Endometrial microvascular endothelial cells (primary cell): ENCODE results near the gene AZGP1. TPM values are rescaled to one million over a fixed set of nuclear protein-coding genes. Genes with fewer than 3 reads are reported as not detected.
"Not testable (repeated sequence)": the region's sequence is repeated elsewhere in the genome, so short reads cannot be mapped to it uniquely, and the experiment has no call there.

Source experiments
- in situ Hi-C: cut with HindIII; loops from 2 replicates; pipeline ENCODE4 v1.10.0; 2017; ENCODE audit warnings: low sequenced_read_pairs, low pct_unique_long_range_greater_than_20kb; ENCODE audit errors: inconsistent ontology term
- total RNA-seq: library from RNA; depleted of rRNA; stranded (reverse); fragments of >200 nt; gene quantifications from one replicate; pipeline ENCODE4 v1.2.3, GENCODE V29; 2015; ENCODE audit errors: inconsistent ontology term

The AZGP1 gene
- total RNA-seq, 1 donor from 2014 or later = not detected

DNA sequence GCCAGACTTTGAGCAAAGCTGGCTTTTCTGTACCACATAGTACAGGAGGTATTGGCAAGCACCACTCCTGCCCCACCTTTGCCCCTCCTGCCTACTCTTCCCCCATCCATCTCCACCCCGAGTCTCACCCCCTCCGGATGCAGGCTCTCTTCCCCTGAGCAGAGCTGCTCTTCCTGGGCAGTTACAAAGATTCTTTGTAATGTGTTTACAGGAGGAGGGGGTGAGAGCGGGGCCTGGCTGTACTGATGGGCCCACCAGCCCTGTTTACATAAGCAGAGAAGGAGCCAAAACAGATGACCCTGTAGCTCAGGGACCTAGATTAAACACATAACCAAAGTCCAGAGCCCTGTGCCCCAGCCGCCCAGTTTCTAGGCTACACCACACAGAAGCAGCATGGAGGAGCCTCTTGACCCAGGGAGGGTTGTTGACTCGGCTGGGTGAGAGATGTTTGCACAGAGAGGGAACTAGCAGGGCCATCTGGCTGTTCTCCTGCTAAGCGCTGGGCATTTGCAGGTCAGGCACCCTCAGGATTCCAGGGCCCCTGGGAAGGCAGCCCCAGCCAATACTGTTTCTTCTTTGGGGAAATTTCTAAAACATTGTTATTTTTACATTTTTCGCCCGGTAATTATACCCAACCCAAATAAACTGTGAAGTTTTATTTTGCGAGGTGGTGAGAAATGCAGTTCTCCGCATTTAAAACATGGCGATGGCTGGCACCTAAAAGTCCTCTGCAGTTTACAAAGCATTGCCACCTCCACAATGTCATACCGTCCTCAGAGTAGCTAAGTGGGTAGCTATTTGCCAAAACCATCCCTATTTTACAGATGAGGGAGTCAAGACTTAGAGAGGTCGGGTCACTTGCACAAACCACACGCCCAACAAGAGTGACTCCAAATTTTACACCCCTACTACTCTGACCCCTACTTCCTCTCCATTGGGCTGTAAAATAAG lies 28.2 kb upstream of the AZGP1 start:
- in situ Hi-C loops = no loop called here

DNA sequence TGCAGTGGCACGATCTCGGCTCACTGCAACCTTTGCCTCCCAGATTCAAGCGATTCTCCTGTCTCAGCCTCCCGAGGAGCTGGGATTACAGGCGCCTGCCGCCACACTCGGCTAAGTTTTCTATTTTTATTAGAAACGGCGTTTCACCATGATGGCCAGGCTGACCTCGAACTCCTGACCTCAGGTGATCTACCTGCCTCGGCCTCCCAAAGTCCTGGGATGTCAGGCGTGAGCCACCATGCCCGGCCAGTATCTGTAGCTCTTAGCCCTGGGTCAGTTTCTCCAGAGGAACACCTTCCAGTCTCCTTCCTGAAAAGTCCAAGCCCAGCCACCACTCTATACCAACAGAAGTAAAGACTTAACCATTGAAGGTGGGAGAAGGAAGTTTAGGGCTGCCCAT lies 24.4 kb upstream of the AZGP1 start:
- in situ Hi-C loops = no loop called here

- in situ Hi-C loops = no loop called here
Measured at GRCh38 chr7:99997545-99998137, 21.8 kb upstream of the AZGP1 start.

DNA sequence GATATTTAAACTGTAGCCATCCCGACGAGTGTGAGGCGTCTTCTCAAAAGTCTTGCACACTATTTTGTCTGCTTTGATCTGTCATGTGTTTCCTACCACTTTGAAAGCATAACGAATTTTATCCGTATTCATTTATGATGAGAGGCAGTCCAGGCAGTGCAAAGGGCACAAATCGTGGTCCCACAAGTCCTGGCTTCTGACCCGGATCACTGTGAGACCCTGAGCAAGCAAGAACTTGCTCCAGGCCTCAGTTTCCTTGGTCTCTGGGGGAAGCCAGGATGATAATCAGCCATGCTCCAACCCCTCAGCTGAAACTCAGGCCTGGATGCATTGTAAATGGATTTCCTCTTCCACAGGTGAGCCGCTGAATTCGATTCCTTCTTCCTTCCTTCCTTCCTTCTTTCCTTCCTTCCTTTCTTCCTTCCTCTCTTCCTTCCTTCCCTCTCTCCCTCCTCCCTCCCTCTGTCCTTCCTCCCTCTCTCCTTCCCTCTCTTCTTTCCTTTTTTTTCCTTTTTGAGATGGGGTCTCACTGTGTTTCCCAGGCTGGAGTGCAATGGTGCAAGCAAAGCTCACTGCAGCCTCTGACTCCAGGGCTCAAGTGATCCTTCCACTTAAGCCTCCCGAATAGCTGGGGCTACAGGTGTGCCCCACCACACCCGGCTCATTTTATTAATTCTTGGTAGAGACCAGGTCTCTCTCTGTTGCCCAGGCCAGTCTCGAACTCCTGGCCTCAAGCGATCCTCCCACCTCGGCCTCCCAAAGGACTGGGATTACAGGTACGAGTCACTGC lies 21.1 kb upstream of the AZGP1 start:
- in situ Hi-C loops = no loop called here

GRCh38 chr7:99994819-99995218 lies 19.0 kb upstream of the AZGP1 start:
- in situ Hi-C loops = no loop called here

GRCh38 chr7:99992330-99993038 lies 16.7 kb upstream of the AZGP1 start:
- in situ Hi-C loops = no loop called here

GRCh38 chr7:99991543-99991942 lies 15.7 kb upstream of the AZGP1 start:
- in situ Hi-C loops = not testable (repeated sequence)

DNA sequence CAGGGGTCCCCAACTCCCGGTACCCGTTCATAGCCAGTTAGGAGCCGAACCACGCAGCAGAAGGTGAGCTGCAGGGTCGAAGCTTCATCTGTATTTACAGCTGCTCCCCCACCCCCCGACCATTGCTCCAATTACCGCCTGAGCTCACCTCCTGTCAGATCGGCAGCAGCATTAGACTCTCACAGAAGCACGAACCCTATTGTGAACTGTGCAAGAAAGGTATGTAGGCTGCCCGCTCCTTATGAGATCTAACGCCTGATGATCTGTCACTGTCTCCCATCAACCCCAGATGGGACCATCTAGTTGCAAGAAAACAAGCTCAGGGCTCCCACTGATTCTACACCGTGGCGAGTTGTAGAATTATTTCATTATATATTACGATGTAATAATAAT lies 14.6 kb upstream of the AZGP1 start:
- in situ Hi-C loops = no loop called here

DNA sequence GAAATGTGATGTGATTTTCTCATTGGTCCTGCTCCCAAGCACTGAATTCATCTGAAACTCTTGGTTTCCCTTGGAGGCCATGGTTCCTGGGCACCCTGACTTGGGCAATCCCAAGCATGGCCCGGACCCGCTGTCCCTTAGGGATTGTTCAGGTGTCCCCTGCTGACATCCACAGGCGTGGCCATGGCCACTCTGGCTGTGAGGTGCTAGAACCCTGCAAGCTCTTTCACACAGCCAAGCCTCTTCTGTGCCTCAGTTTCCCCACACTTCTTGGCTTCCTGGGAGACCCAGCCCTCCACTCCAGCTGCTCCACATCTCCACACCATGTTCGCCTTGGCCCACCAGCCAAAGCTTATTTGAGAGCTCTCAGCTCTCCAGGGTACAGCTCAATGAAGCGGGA lies 12.0 kb upstream of the AZGP1 start:
- in situ Hi-C loops = no loop called here

- in situ Hi-C loops = not testable (repeated sequence)
Measured at GRCh38 chr7:99987306-99987705, 11.5 kb upstream of the AZGP1 start.

DNA sequence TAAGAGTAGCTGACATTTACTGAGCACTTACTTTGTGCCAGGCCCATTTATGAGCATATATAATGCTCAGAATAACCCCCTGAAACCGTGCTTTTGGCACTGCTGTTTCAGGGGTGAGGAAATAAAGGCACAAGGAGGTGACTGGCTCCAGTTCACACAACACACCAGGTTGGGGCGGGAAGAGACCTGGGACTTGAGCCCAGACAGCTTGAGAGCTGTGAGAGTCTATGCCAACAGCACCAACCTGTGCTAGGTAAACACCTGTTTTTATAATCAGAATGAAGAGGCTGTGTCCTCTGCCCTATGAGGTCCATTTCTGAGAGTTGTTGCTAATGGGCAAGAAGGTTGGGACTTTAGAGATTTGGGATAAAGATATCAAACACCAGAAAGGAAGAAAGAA lies 8.8 kb upstream of the AZGP1 start:
- in situ Hi-C loops = no loop called here

DNA sequence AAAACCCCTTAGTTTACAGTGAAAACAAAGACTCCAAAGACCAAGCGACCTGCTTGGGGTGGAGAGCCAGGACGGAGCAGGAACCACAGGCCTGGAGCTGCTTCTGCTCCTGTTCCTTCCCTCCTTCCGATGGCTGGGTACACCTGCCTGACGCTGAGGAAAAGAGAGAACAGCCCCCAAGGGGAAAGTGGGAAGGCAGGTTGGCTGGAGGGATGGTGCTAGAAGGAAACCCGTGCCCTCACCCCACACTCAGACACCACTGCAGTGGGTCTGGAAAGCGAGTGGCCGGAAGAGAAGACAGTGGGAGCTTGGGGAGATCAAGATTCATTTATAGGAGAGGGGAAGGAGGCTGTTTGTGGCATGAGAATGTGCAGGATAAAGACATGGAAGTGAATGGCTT lies 5.2 kb upstream of the AZGP1 start:
- in situ Hi-C loops = not testable (repeated sequence)

- in situ Hi-C loops = not testable (repeated sequence)
Measured at GRCh38 chr7:99980448-99980872, 4.6 kb upstream of the AZGP1 start.

DNA sequence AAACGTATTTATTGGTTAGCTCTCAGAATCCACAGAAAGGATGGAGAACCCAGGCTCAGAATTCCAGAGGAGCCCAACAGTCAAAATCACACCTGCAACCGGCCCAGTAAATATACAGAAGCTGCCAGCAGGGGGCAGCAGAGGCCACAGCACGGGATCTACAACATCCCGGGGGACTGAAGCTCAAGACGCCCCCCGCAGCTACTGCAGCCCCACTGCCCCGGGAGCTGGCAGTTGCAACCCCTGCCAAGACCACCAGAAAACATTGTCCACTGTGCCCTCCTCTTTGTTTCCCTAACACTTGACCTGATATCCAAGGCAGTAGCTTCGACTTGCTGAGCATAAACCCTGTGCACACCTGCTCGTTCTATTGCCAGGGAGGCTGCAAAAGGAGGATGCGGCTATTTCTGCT lies 4.0 kb upstream of the AZGP1 start:
- in situ Hi-C loops = not testable (repeated sequence)

DNA sequence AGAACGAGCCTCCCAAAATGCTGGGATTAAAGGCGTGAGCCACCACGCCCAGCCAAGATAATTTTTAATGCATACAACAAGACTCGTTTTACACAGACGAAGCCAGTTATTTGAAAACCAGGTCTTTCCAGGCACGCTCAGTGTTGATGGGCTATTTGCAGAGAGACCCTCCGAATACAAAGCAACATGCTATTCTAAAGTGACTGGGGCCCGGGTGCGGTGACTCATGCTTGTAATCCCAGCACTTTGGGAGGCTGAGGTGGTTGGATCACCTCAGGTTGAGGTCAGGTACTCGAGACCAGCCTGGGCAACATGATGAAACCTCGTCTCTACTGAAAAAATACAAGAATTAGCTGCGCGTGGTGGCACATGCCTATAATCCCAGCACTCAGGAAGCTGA lies 795 bp upstream of the AZGP1 start:
- in situ Hi-C loops = no loop called here

DNA sequence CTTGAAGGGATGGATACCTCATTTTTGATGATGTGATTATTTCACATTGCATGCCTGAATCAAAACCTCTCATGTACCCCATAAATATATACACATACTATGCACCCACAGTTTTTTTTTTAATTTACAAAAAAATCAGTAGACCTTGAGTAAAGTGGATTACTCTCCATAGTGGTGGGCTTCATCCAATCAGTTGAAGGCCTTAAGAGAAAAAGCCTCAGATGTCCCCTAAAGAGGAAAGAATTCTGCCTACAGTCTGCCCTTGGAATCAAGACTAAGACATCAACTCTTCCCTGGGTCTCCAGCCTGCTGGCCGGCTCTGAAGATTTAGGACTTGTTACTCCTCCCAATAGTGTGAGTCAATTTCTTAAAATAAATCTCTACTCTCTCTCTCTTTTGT lies 1.1 kb downstream of the AZGP1 start:
- in situ Hi-C loops = no loop called here

GRCh38 chr7:99973817-99974216 lies 2.0 kb downstream of the AZGP1 start:
- in situ Hi-C loops = not testable (repeated sequence)

GRCh38 chr7:99971242-99971641 lies 4.6 kb downstream of the AZGP1 start:
- in situ Hi-C loops = no loop called here

DNA sequence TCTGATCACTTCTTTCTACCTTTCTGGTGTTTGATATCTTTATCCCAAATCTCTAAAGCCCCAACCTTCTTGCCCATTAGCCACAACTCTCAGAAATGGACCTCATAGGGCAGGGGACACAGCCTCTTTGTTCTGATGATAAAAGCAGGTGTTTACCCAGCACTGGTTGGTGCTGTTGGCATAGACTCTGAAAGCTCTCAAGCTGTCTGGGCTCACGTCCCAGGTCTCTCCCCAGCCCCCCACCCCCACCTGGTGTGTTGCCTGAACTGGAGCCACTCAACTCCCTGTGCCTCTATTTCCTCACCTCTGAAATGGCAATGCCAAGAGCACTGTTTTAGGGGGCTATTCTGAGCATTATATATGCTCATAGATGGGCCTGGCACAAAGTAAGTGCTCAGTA lies 6.0 kb downstream of the AZGP1 start:
- in situ Hi-C loops = not testable (repeated sequence)
